Breast epithelium (tissue), 3 donors: ENCODE results near the gene MALL.
"Not testable (repeated sequence)": the region's sequence is repeated elsewhere in the genome, so short reads cannot be mapped to it uniquely, and the experiment has no call there.

Source experiments
- POLR2AphosphoS5 ChIP-seq, 3 donors: sonication (generic); formaldehyde crosslinking; IDR thresholded peaks; one replicate each; pipeline ENCODE4 v1.6.1; 2017; ENCODE audit warnings: antibody characterized with exemption in 3 of 3
- TF ChIP-seq, protein P1 (sequence below), 3 donors: fragments of 450-650 bp; IDR thresholded peaks; one replicate each; pipeline ENCODE4 v1.5.1; 2016 to 2017; ENCODE audit warnings: antibody characterized with exemption in 3 of 3, mild to moderate bottlenecking in 3 of 3, moderate library complexity in 3 of 3

DNA sequence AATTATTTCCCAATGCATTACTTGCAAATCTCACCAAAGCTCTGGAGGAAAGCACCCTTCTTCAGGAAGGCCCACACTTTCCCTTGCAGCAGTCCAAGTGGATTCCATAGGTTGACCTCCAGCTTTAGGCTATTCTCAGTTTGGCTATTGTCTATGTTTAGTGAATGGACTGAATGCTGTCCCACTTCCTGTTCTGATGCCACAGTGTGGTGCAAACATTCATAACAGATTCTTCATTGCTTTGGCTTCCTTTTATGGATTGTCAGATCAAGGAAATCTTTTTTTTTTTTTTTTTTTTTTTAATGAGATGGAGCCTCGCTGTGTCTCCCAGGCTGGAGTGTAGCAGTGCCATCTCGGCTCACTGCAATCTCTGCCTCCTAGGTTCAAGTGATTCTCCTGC, 55.1 kb downstream of the MALL start:
- TF ChIP-seq, protein P1, sequence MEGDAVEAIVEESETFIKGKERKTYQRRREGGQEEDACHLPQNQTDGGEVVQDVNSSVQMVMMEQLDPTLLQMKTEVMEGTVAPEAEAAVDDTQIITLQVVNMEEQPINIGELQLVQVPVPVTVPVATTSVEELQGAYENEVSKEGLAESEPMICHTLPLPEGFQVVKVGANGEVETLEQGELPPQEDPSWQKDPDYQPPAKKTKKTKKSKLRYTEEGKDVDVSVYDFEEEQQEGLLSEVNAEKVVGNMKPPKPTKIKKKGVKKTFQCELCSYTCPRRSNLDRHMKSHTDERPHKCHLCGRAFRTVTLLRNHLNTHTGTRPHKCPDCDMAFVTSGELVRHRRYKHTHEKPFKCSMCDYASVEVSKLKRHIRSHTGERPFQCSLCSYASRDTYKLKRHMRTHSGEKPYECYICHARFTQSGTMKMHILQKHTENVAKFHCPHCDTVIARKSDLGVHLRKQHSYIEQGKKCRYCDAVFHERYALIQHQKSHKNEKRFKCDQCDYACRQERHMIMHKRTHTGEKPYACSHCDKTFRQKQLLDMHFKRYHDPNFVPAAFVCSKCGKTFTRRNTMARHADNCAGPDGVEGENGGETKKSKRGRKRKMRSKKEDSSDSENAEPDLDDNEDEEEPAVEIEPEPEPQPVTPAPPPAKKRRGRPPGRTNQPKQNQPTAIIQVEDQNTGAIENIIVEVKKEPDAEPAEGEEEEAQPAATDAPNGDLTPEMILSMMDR (IDR thresholded peaks at IDR 0.05) = not testable (repeated sequence)
- not testable (repeated sequence) for TF ChIP-seq POLR2AphosphoS5 (IDR thresholded peaks at IDR 0.05)
